SK-N-SH treated with all-trans-retinoic acid at 6 μM for 48 hours (cell line): ENCODE results near the gene ECEL1.

Experiments
- ATAC-seq: fragments of 200-7000 bp; cut with Tn5 transposase; 3 replicates; pipeline ENCODE4 v1.9.1; 2020; ENCODE audit warnings: mild to moderate bottlenecking, moderate library complexity
- ARNTL ChIP-seq: fragments of 450-650 bp; formaldehyde crosslinking; IDR thresholded peaks from 2 replicates; pipeline ENCODE4 v1.5.0; 2020; ENCODE audit warnings: low read depth, mild to moderate bottlenecking, moderate library complexity, borderline replicate concordance
- CREB5 ChIP-seq: fragments of 250-450 bp; sonication (Bioruptor Pico); IDR thresholded peaks from 2 replicates; pipeline ENCODE4 v1.5.1; 2020; ENCODE audit warnings: low read depth, mild to moderate bottlenecking, moderate library complexity
- CSDC2 ChIP-seq: fragments of 250-450 bp; sonication (Bioruptor Pico); IDR thresholded peaks from 2 replicates; pipeline ENCODE4 v1.5.0; 2020; ENCODE audit warnings: mild to moderate bottlenecking, moderate library complexity
- CSRNP3 ChIP-seq: fragments of 250-450 bp; sonication (Bioruptor Pico); IDR thresholded peaks from 2 replicates; pipeline ENCODE4 v1.5.1; 2021; ENCODE audit warnings: mild to moderate bottlenecking, moderate library complexity
- ESRRG ChIP-seq: fragments of 250-450 bp; sonication (Bioruptor Pico); IDR thresholded peaks from 2 replicates; pipeline ENCODE4 v1.6.1; 2021; ENCODE audit warnings: mild to moderate bottlenecking
- GLIS3 ChIP-seq: fragments of 250-450 bp; sonication (Bioruptor Pico); IDR thresholded peaks from 2 replicates; pipeline ENCODE4 v1.5.0; 2020; ENCODE audit warnings: mild to moderate bottlenecking, moderate library complexity
- ISL1 ChIP-seq: fragments of 250-450 bp; sonication (Bioruptor Pico); IDR thresholded peaks from 2 replicates; pipeline ENCODE4 v2.1.2; 2022; ENCODE audit warnings: mild to moderate bottlenecking, moderate library complexity
- OSR1 ChIP-seq: fragments of 250-450 bp; sonication (Bioruptor Pico); IDR thresholded peaks from 2 replicates; pipeline ENCODE4 v1.8.0; 2022; ENCODE audit warnings: moderate library complexity, mild to moderate bottlenecking, inconsistent platforms
- PATZ1 ChIP-seq: fragments of 250-450 bp; sonication (Bioruptor Pico); IDR thresholded peaks from 2 replicates; pipeline ENCODE4 v1.8.0; 2020; ENCODE audit warnings: mild to moderate bottlenecking, moderate library complexity, borderline replicate concordance
- POU6F1 ChIP-seq: fragments of 250-450 bp; sonication (Bioruptor Pico); IDR thresholded peaks from 2 replicates; pipeline ENCODE4 v1.8.0; 2021; ENCODE audit warnings: low read depth, mild to moderate bottlenecking, moderate library complexity, borderline replicate concordance
- PPARA ChIP-seq: fragments of 250-450 bp; sonication (Bioruptor Pico); IDR thresholded peaks from 2 replicates; pipeline ENCODE4 v1.5.0; 2020; ENCODE audit warnings: mild to moderate bottlenecking, borderline replicate concordance
- RARB ChIP-seq: fragments of 250-450 bp; sonication (Bioruptor Pico); IDR thresholded peaks from 2 replicates; pipeline ENCODE4 v1.8.0; 2021; ENCODE audit warnings: mild to moderate bottlenecking, moderate library complexity
- TCF4 ChIP-seq: fragments of 250-450 bp; sonication (Bioruptor Pico); IDR thresholded peaks from 2 replicates; pipeline ENCODE4 v1.8.0; 2021; ENCODE audit warnings: mild to moderate bottlenecking, moderate library complexity, borderline replicate concordance
- TOX ChIP-seq: fragments of 250-450 bp; sonication (Bioruptor Pico); IDR thresholded peaks from 2 replicates; pipeline ENCODE4 v1.8.0; 2021; ENCODE audit warnings: mild to moderate bottlenecking, moderate library complexity, borderline replicate concordance
- TSHZ2 ChIP-seq: fragments of 250-450 bp; sonication (Bioruptor Pico); IDR thresholded peaks from 2 replicates; pipeline ENCODE4 v1.5.0; 2020; ENCODE audit warnings: mild to moderate bottlenecking, moderate library complexity
- ZC3H10 ChIP-seq: fragments of 250-450 bp; sonication (Bioruptor Pico); IDR thresholded peaks from 2 replicates; pipeline ENCODE4 v1.5.1; 2021; ENCODE audit warnings: mild to moderate bottlenecking, moderate library complexity
- ZFP3 ChIP-seq: fragments of 250-450 bp; sonication (Bioruptor Pico); IDR thresholded peaks from 2 replicates; pipeline ENCODE4 v1.5.0; 2020; ENCODE audit warnings: mild to moderate bottlenecking, moderate library complexity
- ZFP30 ChIP-seq: fragments of 450-650 bp; formaldehyde crosslinking; IDR thresholded peaks from 2 replicates; pipeline ENCODE4 v1.5.0; 2022; ENCODE audit warnings: mild to moderate bottlenecking, moderate library complexity
- ZNF565 ChIP-seq: fragments of 450-650 bp; formaldehyde crosslinking; conservative IDR thresholded peaks from 2 replicates; pipeline ENCODE4 v1.5.0; 2020; ENCODE audit warnings: low read depth, mild to moderate bottlenecking, moderate library complexity
- ZNF70 ChIP-seq: fragments of 450-650 bp; formaldehyde crosslinking; IDR thresholded peaks from 2 replicates; pipeline ENCODE4 v1.5.0; 2020; ENCODE audit warnings: mild to moderate bottlenecking, moderate library complexity
- ZNF8 ChIP-seq: fragments of 450-650 bp; formaldehyde crosslinking; IDR thresholded peaks from 2 replicates; pipeline ENCODE4 v1.5.0; 2020; ENCODE audit warnings: mild to moderate bottlenecking, moderate library complexity

ECEL1 gene

GRCh38 chr2:232489516-232490220 lies 2.0 kb upstream of the ECEL1 start (continued):
- TF ChIP-seq TSHZ2 (CRISPR knock-in tag), result no peak
- TF ChIP-seq PPARA (CRISPR knock-in tag), result no peak
- TF ChIP-seq ZNF70 (CRISPR knock-in tag), result no peak
- no peak for TF ChIP-seq CSDC2
- no peak for TF ChIP-seq ZNF565 (CRISPR knock-in tag)
- no peak for TF ChIP-seq TCF4 (CRISPR knock-in tag)

- TF ChIP-seq GLIS3 (no peak), CREB5 (no peak), ZFP3 (CRISPR knock-in tag) (no peak), ZFP30 (CRISPR knock-in tag) (no peak), ZNF8 (CRISPR knock-in tag) (no peak), OSR1 (CRISPR knock-in tag) (no peak), RARB (CRISPR knock-in tag) (no peak), TOX (CRISPR knock-in tag) (no peak), CSRNP3 (CRISPR knock-in tag) (no peak), PPARA (CRISPR knock-in tag) (no peak), ISL1 (CRISPR knock-in tag) (no peak), PATZ1 (CRISPR knock-in tag) (no peak), ZNF70 (CRISPR knock-in tag) (no peak), ESRRG (CRISPR knock-in tag) (no peak), ARNTL (CRISPR knock-in tag) (no peak), ZC3H10 (no peak)
- TF ChIP-seq, all 23 proteins: peak for 0
- ATAC-seq, result no peak
Measured at GRCh38 chr2:232488721-232489300, 1.2 kb upstream of the ECEL1 start.

- TF ChIP-seq POU6F1 (CRISPR knock-in tag), result no peak
- no peak for TF ChIP-seq PPARA (CRISPR knock-in tag)
- TF ChIP-seq PATZ1 (CRISPR knock-in tag), result no peak
- TF ChIP-seq CSRNP3 (CRISPR knock-in tag), result no peak
- TF ChIP-seq RARB (CRISPR knock-in tag), result no peak
- TF ChIP-seq OSR1 (CRISPR knock-in tag), result no peak
- no peak for TF ChIP-seq ZNF565 (CRISPR knock-in tag)
- ATAC-seq, result peak; percentile 36
Measured at GRCh38 chr2:232488097-232488711, 570 bp upstream of the ECEL1 start.
